Neural cell (in vitro differentiated cells): ENCODE results near the gene ARHGEF11. TPM values are rescaled to one million over a fixed set of nuclear protein-coding genes. Genes with fewer than 3 reads are reported as not detected.

Experiments used
- H2AFZ ChIP-seq: fragments of 200-600, 300-800 bp; sonication (generic), shearing (Covaris generic); 2 replicates; pipeline ENCODE4 v1.6.0; 2014; ENCODE audit warnings: low read depth, mild to moderate bottlenecking, antibody characterized with exemption, low read length, moderate library complexity
- H3F3A ChIP-seq: fragments of 200-600 bp; shearing (Covaris generic); 2 replicates; pipeline ENCODE4 v1.6.1; 2016; ENCODE audit warnings: mild to moderate bottlenecking, moderate library complexity, mixed read lengths, antibody characterized with exemption, low read length; ENCODE audit not compliant: insufficient read depth, poor library complexity, severe bottlenecking
- H3K27ac ChIP-seq: fragments of 200-600, 300-800 bp; sonication (generic), shearing (Covaris generic); 2 replicates; pipeline ENCODE4 v1.5.1; 2014; ENCODE audit warnings: mild to moderate bottlenecking, low read length, moderate library complexity
- H3K27me3 ChIP-seq: fragments of 300-800, 200-600 bp; sonication (generic), shearing (Covaris generic); 2 replicates; pipeline ENCODE4 v1.6.0; 2014; ENCODE audit warnings: mild to moderate bottlenecking, low read depth, low read length, moderate library complexity; ENCODE audit not compliant: insufficient read depth
- H3K36me3 ChIP-seq: fragments of 300-800, 200-600 bp; sonication (generic), shearing (Covaris generic); 2 replicates; pipeline ENCODE4 v1.5.1; 2014; ENCODE audit warnings: mild to moderate bottlenecking, antibody characterized with exemption, low read length, moderate library complexity; ENCODE audit not compliant: insufficient read depth
- H3K4me2 ChIP-seq: fragments of 300-800, 200-600 bp; sonication (generic), shearing (Covaris generic); 2 replicates; pipeline ENCODE4 v1.6.0; 2014; ENCODE audit warnings: mild to moderate bottlenecking, low read length
- H3K4me3 ChIP-seq: fragments of 300-800, 200-600 bp; sonication (generic), shearing (Covaris generic); 2 replicates; pipeline ENCODE4 v1.5.1; 2014; ENCODE audit warnings: mild to moderate bottlenecking, low read length, moderate library complexity
- H3K79me2 ChIP-seq: fragments of 200-600 bp; shearing (Covaris generic); replicated peaks from 2 replicates; pipeline ENCODE4 v1.6.0; 2014; ENCODE audit warnings: mild to moderate bottlenecking, low read length, moderate library complexity; ENCODE audit not compliant: insufficient read depth
- H3K9ac ChIP-seq: fragments of 300-800, 200-600 bp; sonication (generic), shearing (Covaris generic); 2 replicates; pipeline ENCODE4 v1.6.1; 2016; ENCODE audit warnings: mild to moderate bottlenecking, low read length, mixed read lengths
- H3K9me2 ChIP-seq: fragments of 200-600 bp; shearing (Covaris generic); 2 replicates; pipeline ENCODE4 v1.6.1; 2016; ENCODE audit warnings: mild to moderate bottlenecking, low read length, mixed read lengths; ENCODE audit not compliant: insufficient read depth
- H3K9me3 ChIP-seq: fragments of 200-600, 300-800 bp; sonication (generic), shearing (Covaris generic); 2 replicates; pipeline ENCODE4 v1.6.1; 2016; ENCODE audit warnings: mild to moderate bottlenecking, mixed run types, low read length, moderate library complexity, mixed read lengths
- H4K20me1 ChIP-seq: fragments of 200-600 bp; shearing (Covaris generic); 2 replicates; pipeline ENCODE4 v1.6.1; 2016; ENCODE audit warnings: mild to moderate bottlenecking, mixed run types; ENCODE audit not compliant: insufficient read depth
- EP300 ChIP-seq: fragments of 450-650 bp; conservative IDR thresholded peaks from 2 replicates; pipeline ENCODE4 v1.6.1; 2014; ENCODE audit warnings: antibody characterized with exemption, mild to moderate bottlenecking, moderate library complexity; ENCODE audit not compliant: poor library complexity, severe bottlenecking
- EZH2 ChIP-seq: fragments of 200-600, 300-800 bp; shearing (Covaris generic), sonication (generic); IDR thresholded peaks from 2 replicates; pipeline ENCODE4 v1.6.1; 2014; ENCODE audit warnings: antibody characterized with exemption, low read length, borderline replicate concordance, mild to moderate bottlenecking; ENCODE audit not compliant: insufficient read depth, poor library complexity, severe bottlenecking
- MXI1 ChIP-seq: fragments of 450-650 bp; conservative IDR thresholded peaks from 2 replicates; pipeline ENCODE4 v1.6.1; 2014; ENCODE audit warnings: antibody characterized with exemption, mild to moderate bottlenecking; ENCODE audit not compliant: poor library complexity, severe bottlenecking
- POLR2AphosphoS5 ChIP-seq: IDR thresholded peaks from 2 replicates; pipeline ENCODE4 v1.6.1; 2012
- RAD21 ChIP-seq: fragments of 450-650 bp; conservative IDR thresholded peaks from 2 replicates; pipeline ENCODE4 v1.6.1; 2014; ENCODE audit warnings: antibody characterized with exemption, mild to moderate bottlenecking, moderate library complexity
- SMC3 ChIP-seq: fragments of 450-650 bp; conservative IDR thresholded peaks from 2 replicates; pipeline ENCODE4 v1.6.1; 2014; ENCODE audit warnings: antibody characterized with exemption, mild to moderate bottlenecking, moderate library complexity; ENCODE audit not compliant: poor library complexity
- TAF1 ChIP-seq: IDR thresholded peaks from 2 replicates; pipeline ENCODE4 v1.6.1; 2012; ENCODE audit warnings: low read depth
- polyA plus RNA-seq: library from polyadenylated mRNA; depleted of rRNA; stranded (reverse); fragments of >200 nt; gene quantifications from 2 replicates; pipeline ENCODE4 v1.2.3, GENCODE V29; 2014
- TF ChIP-seq, protein P1 (sequence below): IDR thresholded peaks from 2 replicates; pipeline ENCODE4 v1.6.1; 2012; ENCODE audit warnings: borderline replicate concordance
- TF ChIP-seq, protein P2 (sequence below): fragments of 450-650 bp; IDR thresholded peaks from 2 replicates; pipeline ENCODE4 v1.5.1; 2014; ENCODE audit warnings: antibody characterized with exemption, mild to moderate bottlenecking, moderate library complexity; ENCODE audit not compliant: poor library complexity, severe bottlenecking

ARHGEF11 gene
- polyA plus RNA-seq, 1 donor from 2014 or later: 33.2 TPM

DNA sequence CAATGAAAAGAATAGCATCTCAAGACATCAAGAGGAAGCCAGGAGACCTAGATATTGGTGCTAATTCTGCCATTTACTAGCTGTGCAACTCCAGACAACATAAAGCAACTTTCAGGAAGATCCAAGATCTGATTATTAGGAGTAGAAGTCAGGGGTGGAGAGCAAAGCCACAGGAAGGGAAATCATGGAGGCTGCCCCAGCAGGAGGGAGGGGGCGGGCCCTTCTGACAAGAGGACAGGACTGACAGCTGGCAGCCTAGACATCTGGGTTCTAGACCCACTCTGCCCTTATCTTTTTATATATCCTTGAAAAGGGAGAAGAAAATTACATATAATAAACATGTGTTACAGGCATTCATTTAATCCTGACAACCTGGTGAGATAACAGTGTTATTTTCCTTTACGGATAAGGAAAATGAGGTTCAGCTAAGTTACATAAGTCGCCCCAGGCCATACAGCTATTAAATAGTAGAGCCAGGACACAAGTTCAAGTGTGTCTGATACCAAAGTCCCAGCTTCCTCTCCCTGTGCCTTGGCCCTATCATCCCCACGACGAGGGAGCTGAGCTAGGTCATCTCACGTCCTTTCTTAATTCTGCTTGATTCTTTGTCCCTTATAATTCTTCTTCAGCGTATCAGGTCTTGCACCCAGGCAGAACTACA, 46.6 kb downstream of the ARHGEF11 start:
- no peak overlapping the region for H2AFZ ChIP-seq
- H3K9me2 ChIP-seq: no peaks in the 10 kb centered on the region
- peaks cover 7% of the 10 kb centered on the region for H3K79me2 ChIP-seq
- no peak overlapping the region for H3K4me2 ChIP-seq
- no peak overlapping the region for H3K4me3 ChIP-seq
- no peaks in the 10 kb centered on the region for H3K9me3 ChIP-seq
- H3K27me3 ChIP-seq: no peaks in the 10 kb centered on the region
- H4K20me1 ChIP-seq: no peaks in the 10 kb centered on the region
- H3K9ac ChIP-seq: no peak overlapping the region
- TF ChIP-seq, protein P1, sequence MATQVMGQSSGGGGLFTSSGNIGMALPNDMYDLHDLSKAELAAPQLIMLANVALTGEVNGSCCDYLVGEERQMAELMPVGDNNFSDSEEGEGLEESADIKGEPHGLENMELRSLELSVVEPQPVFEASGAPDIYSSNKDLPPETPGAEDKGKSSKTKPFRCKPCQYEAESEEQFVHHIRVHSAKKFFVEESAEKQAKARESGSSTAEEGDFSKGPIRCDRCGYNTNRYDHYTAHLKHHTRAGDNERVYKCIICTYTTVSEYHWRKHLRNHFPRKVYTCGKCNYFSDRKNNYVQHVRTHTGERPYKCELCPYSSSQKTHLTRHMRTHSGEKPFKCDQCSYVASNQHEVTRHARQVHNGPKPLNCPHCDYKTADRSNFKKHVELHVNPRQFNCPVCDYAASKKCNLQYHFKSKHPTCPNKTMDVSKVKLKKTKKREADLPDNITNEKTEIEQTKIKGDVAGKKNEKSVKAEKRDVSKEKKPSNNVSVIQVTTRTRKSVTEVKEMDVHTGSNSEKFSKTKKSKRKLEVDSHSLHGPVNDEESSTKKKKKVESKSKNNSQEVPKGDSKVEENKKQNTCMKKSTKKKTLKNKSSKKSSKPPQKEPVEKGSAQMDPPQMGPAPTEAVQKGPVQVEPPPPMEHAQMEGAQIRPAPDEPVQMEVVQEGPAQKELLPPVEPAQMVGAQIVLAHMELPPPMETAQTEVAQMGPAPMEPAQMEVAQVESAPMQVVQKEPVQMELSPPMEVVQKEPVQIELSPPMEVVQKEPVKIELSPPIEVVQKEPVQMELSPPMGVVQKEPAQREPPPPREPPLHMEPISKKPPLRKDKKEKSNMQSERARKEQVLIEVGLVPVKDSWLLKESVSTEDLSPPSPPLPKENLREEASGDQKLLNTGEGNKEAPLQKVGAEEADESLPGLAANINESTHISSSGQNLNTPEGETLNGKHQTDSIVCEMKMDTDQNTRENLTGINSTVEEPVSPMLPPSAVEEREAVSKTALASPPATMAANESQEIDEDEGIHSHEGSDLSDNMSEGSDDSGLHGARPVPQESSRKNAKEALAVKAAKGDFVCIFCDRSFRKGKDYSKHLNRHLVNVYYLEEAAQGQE: no peak
- TF ChIP-seq TAF1 (no peak), RAD21 (no peak)
- TF ChIP-seq, protein P2, sequence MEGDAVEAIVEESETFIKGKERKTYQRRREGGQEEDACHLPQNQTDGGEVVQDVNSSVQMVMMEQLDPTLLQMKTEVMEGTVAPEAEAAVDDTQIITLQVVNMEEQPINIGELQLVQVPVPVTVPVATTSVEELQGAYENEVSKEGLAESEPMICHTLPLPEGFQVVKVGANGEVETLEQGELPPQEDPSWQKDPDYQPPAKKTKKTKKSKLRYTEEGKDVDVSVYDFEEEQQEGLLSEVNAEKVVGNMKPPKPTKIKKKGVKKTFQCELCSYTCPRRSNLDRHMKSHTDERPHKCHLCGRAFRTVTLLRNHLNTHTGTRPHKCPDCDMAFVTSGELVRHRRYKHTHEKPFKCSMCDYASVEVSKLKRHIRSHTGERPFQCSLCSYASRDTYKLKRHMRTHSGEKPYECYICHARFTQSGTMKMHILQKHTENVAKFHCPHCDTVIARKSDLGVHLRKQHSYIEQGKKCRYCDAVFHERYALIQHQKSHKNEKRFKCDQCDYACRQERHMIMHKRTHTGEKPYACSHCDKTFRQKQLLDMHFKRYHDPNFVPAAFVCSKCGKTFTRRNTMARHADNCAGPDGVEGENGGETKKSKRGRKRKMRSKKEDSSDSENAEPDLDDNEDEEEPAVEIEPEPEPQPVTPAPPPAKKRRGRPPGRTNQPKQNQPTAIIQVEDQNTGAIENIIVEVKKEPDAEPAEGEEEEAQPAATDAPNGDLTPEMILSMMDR: no peak
- no peaks in the 10 kb centered on the region for H3K36me3 ChIP-seq
- no peaks in the 10 kb centered on the region for H3F3A ChIP-seq
- no peak overlapping the region for H3K27ac ChIP-seq

DNA sequence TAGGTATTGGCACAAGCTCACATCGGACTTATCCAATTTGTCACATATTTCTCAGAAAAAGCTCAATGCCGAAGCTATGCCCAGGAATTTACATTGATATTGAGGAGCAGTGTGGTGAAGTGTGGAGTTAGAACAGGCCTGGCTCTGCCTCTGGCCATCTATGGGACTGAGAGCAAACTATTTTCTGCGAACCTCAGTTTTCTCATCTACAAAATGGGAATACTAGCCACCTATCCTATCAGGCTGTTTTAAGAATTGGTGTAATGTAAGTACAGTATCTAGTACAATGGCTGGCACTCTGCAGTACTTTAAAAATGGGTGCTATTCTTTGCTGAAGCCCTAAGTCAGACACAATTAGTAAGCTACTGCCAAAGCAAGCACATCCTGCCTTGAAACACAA, 47.2 kb downstream of the ARHGEF11 start:
- no peak overlapping the region for H2AFZ ChIP-seq
- no peak overlapping the region for H3K4me3 ChIP-seq
- no peaks in the 10 kb centered on the region for H4K20me1 ChIP-seq
- H3F3A ChIP-seq: no peaks in the 10 kb centered on the region
- no peak overlapping the region for H3K9ac ChIP-seq
- no peak overlapping the region for H3K27ac ChIP-seq
- H3K79me2 ChIP-seq: peaks cover 7% of the 10 kb centered on the region
- H3K36me3 ChIP-seq: no peaks in the 10 kb centered on the region
- no peak overlapping the region for H3K4me2 ChIP-seq
- H3K27me3 ChIP-seq: no peaks in the 10 kb centered on the region
- TF ChIP-seq POLR2AphosphoS5: no peak
- TF ChIP-seq TAF1: no peak
- no peak for TF ChIP-seq MXI1
- TF ChIP-seq, protein P1: no peak
- TF ChIP-seq RAD21: no peak
- TF ChIP-seq, protein P2: no peak
- no peak for TF ChIP-seq EP300
- TF ChIP-seq EZH2: no peak
- TF ChIP-seq SMC3: no peak
- H3K9me2 ChIP-seq: no peaks in the 10 kb centered on the region
- no peaks in the 10 kb centered on the region for H3K9me3 ChIP-seq
